Gastrocnemius medialis (tissue), 4 donors: ENCODE results near the gene CUX1.

Source experiments
- CTCF ChIP-seq, 5 experiments: fragments of 450-650 bp in 3 of 5; fragments of 200-600 bp in 2 of 5; sonication (generic) in 2 of 5; IDR thresholded peaks in 4 of 5; conservative IDR thresholded peaks in 1 of 5; 1 replicate in 4 of 5; 2 replicates in 1 of 5; pipeline ENCODE4 v1.5.1; 2016 to 2019; ENCODE audit warnings: antibody characterized with exemption in 5 of 5, mild to moderate bottlenecking in 3 of 5, moderate library complexity in 3 of 5
- POLR2A ChIP-seq, 2 donors: fragments of 450-650 bp; IDR thresholded peaks; one replicate each; pipeline ENCODE4 v1.6.1; 2017; ENCODE audit warnings: antibody characterized with exemption in 2 of 2, mild to moderate bottlenecking in 2 of 2, moderate library complexity in 2 of 2

GRCh38 chr7:102225025-102225424 lies 407.6 kb downstream of the CUX1 start:
- TF ChIP-seq CTCF (IDR thresholded peaks at IDR 0.05 in 4 of 5, conservative IDR thresholded peaks at IDR 0.05 in 1 of 5), result no peak
- no peak for TF ChIP-seq POLR2A (IDR thresholded peaks at IDR 0.05)
